Measurements from ENCODE around the gene FOXD4L6. TPM values are rescaled to one million over a fixed set of nuclear protein-coding genes. Genes with fewer than 3 reads are reported as not detected.
"Not testable (repeated sequence)": the region's sequence is repeated elsewhere in the genome, so short reads cannot be mapped to it uniquely, and the experiment has no call there.

Gene FOXD4L6
- total and polyA plus RNA-seq, 10 of the 15 experiments (the other 5 are each of a cell fraction or from before 2014, with no cell fraction given): 0.04 TPM; not detected in 9

DNA sequence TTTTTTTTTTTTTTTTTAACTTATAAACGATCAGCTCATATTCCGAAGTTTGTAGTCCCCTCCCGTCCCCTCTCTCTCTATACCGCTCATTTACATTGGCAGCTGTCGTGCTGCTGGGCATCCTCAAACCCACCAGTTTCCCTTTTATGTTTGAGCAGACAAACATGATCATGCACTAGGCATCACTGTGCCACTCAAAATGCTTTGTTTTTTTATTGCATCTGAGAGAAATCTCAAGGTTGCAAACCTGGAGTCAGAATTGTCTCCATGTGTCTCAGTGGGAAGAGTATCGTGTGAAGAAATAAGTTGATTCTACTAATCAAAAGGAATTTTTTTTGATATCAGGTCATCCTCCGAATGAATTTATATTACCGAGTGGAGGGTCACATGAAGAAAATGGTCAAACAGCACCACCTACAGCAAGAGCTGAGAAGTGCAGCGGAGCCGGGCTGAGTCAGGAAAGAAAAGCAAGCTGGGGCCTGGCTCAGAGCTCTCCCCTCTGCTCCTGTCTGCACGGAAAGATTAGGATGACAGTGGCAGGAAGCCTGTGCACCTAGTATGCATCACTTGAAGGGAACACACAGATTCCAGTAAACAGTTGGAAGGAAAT is 39.9 kb downstream of the FOXD4L6 start:
- H3K27me3 ChIP-seq (replicated peaks in 1 of 2; ENCODE audit: control insufficient read depth in 2 of 2, insufficient read depth in 2 of 2, low read length in 1 of 2); H3K4me2 ChIP-seq (ENCODE audit: control insufficient read depth, insufficient read depth); H3K4me1 ChIP-seq (ENCODE audit: control insufficient read depth, insufficient read depth, low read length); H3K9me3 ChIP-seq (replicated peaks; ENCODE audit: control insufficient read depth, insufficient read depth, low read length); RAD21 ChIA-PET (ENCODE audit: unreplicated experiment); H3K4me3 ChIP-seq; DNase-seq (ENCODE audit: low read depth, low spot score); H3K9ac ChIP-seq (ENCODE audit: control insufficient read depth, insufficient read depth, low read length); in situ Hi-C loops (cut with MboI); H4K20me1 ChIP-seq (ENCODE audit: control insufficient read depth, insufficient read depth); H3K36me3 ChIP-seq (ENCODE audit: control insufficient read depth in 2 of 2, insufficient read depth in 2 of 2, low read length in 1 of 2); BruUV-seq (replicated peaks); H3K79me2 ChIP-seq (ENCODE audit: control insufficient read depth, insufficient read depth, low read length); SMC1A ChIA-PET (ENCODE audit: uncharacterized antibody, unreplicated experiment); POLR2A ChIA-PET; intact Hi-C loops (cut with micrococcal nuclease; ENCODE audit: unreplicated experiment); H2AFZ ChIP-seq (ENCODE audit: control insufficient read depth, low read depth, low read length); FAIRE-seq; H3K27ac ChIP-seq (ENCODE audit: control insufficient read depth, insufficient read depth): not testable (repeated sequence)
- TF ChIP-seq, protein P1, sequence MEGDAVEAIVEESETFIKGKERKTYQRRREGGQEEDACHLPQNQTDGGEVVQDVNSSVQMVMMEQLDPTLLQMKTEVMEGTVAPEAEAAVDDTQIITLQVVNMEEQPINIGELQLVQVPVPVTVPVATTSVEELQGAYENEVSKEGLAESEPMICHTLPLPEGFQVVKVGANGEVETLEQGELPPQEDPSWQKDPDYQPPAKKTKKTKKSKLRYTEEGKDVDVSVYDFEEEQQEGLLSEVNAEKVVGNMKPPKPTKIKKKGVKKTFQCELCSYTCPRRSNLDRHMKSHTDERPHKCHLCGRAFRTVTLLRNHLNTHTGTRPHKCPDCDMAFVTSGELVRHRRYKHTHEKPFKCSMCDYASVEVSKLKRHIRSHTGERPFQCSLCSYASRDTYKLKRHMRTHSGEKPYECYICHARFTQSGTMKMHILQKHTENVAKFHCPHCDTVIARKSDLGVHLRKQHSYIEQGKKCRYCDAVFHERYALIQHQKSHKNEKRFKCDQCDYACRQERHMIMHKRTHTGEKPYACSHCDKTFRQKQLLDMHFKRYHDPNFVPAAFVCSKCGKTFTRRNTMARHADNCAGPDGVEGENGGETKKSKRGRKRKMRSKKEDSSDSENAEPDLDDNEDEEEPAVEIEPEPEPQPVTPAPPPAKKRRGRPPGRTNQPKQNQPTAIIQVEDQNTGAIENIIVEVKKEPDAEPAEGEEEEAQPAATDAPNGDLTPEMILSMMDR (IDR thresholded peaks at IDR 0.05 in 2 of 3, conservative IDR thresholded peaks at IDR 0.05 in 1 of 3; ENCODE audit: control insufficient read depth in 2 of 3, extremely low read depth in 1 of 3, insufficient read depth in 1 of 3, low read depth in 3 of 3, low read length in 3 of 3): peak in 2 of 3 experiments; percentile 15 to 33; a peak in 3 of 6 replicates
- TF ChIP-seq, protein P2, sequence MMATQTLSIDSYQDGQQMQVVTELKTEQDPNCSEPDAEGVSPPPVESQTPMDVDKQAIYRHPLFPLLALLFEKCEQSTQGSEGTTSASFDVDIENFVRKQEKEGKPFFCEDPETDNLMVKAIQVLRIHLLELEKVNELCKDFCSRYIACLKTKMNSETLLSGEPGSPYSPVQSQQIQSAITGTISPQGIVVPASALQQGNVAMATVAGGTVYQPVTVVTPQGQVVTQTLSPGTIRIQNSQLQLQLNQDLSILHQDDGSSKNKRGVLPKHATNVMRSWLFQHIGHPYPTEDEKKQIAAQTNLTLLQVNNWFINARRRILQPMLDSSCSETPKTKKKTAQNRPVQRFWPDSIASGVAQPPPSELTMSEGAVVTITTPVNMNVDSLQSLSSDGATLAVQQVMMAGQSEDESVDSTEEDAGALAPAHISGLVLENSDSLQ (IDR thresholded peaks at IDR 0.05): peak; percentile 23; the same call in 1 of the 2 replicates
- CTCF ChIA-PET: interaction anchor here (1.1 to 1.3 kb wide), 2 partner anchors 97 to 99 kb away, joined by 3 to 4 read pairs; no protein-coding TSS in a partner anchor
- peak; percentile 87 for ATAC-seq
- WGBS (ENCODE audit: insufficient coverage, insufficient replicate concordance, low lambda C conversion rate, missing lambda C conversion rate): 0% methylated on average over 7 of the region's 11 CpGs

DNA sequence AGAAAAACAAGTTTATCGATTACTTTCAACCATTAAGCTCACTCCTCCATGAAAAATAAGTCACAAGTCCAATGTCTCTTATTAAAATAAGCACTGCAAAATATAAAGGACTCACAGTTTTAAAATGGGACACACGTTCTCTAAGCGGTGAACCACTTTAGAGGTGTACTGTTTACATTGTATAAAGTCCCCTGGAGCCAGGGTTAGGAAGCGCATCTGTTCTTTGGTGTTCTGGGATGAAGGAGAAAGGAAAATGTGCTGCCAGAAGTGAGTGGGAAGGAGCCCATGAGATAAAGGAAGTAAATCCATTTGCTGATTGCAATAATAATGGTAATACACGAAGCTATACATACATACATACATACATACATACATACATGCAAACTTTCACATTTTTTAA is 40.6 kb downstream of the FOXD4L6 start:
- H3K79me2 ChIP-seq (ENCODE audit: control insufficient read depth, insufficient read depth, low read length); ATAC-seq; RAD21 ChIA-PET (ENCODE audit: unreplicated experiment); in situ Hi-C loops (cut with MboI); H3K4me1 ChIP-seq (ENCODE audit: control insufficient read depth, insufficient read depth, low read length); H3K36me3 ChIP-seq (ENCODE audit: control insufficient read depth in 2 of 2, insufficient read depth in 2 of 2, low read length in 1 of 2); H4K20me1 ChIP-seq (ENCODE audit: control insufficient read depth, insufficient read depth); H3K4me3 ChIP-seq; FAIRE-seq; H3K9me3 ChIP-seq (replicated peaks; ENCODE audit: control insufficient read depth, insufficient read depth, low read length); H3K4me2 ChIP-seq (ENCODE audit: control insufficient read depth, insufficient read depth); DNase-seq (ENCODE audit: low read depth, low spot score); intact Hi-C loops (cut with micrococcal nuclease; ENCODE audit: unreplicated experiment); H3K9ac ChIP-seq (ENCODE audit: control insufficient read depth, insufficient read depth, low read length); SMC1A ChIA-PET (ENCODE audit: uncharacterized antibody, unreplicated experiment); H2AFZ ChIP-seq (ENCODE audit: control insufficient read depth, low read depth, low read length); POLR2A ChIA-PET; H3K27me3 ChIP-seq (replicated peaks in 1 of 2; ENCODE audit: control insufficient read depth in 2 of 2, insufficient read depth in 2 of 2, low read length in 1 of 2); H3K27ac ChIP-seq (ENCODE audit: control insufficient read depth, insufficient read depth); BruUV-seq (replicated peaks): not testable (repeated sequence)
- WGBS (ENCODE audit: insufficient coverage, insufficient replicate concordance, low lambda C conversion rate, missing lambda C conversion rate): 58% methylated on average over 5 of the region's 5 CpGs
- CTCF ChIA-PET: interaction anchor here (1.1 to 1.3 kb wide), 2 partner anchors 96 to 98 kb away, joined by 3 to 4 read pairs; no protein-coding TSS in a partner anchor

DNA sequence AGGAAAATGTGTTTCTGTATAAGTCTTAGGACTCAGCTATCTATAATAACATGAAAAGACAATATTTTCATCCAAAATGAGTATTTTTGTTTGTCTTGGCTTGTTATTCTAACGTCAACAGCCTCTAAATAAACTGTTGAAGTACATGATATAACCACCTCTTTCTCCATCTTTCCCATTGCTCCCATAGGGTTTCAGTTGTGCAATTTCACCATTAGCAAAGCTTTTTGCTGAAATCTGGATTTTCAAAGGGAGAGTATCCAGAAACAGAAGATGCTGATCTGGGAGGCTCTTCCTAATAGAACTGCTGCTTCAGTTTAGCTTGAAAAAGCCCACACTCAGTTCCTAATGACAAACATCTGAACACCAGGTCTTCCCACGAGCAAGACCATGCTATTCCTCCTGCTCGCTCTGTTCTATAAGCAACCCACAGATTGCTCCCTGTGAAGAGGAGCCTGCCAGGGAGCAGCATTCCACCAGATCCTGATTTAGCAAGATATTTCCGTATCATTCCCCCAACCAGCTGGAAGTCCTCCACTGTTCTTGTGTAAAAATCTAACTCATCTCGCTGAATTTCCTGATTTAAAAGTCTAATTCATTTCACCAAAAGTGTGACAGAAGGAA is 41.2 kb downstream of the FOXD4L6 start:
- FAIRE-seq; DNase-seq (ENCODE audit: low read depth, low spot score); H3K27ac ChIP-seq (ENCODE audit: control insufficient read depth, insufficient read depth); H3K9ac ChIP-seq (ENCODE audit: control insufficient read depth, insufficient read depth, low read length); H3K27me3 ChIP-seq (replicated peaks in 1 of 2; ENCODE audit: control insufficient read depth in 2 of 2, insufficient read depth in 2 of 2, low read length in 1 of 2); SMC1A ChIA-PET (ENCODE audit: uncharacterized antibody, unreplicated experiment); in situ Hi-C loops (cut with MboI); POLR2A ChIA-PET; H2AFZ ChIP-seq (ENCODE audit: control insufficient read depth, low read depth, low read length); H3K36me3 ChIP-seq (ENCODE audit: control insufficient read depth in 2 of 2, insufficient read depth in 2 of 2, low read length in 1 of 2); H3K4me2 ChIP-seq (ENCODE audit: control insufficient read depth, insufficient read depth); intact Hi-C loops (cut with micrococcal nuclease; ENCODE audit: unreplicated experiment); RAD21 ChIA-PET (ENCODE audit: unreplicated experiment); H4K20me1 ChIP-seq (ENCODE audit: control insufficient read depth, insufficient read depth); BruUV-seq (replicated peaks); H3K79me2 ChIP-seq (ENCODE audit: control insufficient read depth, insufficient read depth, low read length); H3K4me3 ChIP-seq; H3K4me1 ChIP-seq (ENCODE audit: control insufficient read depth, insufficient read depth, low read length); H3K9me3 ChIP-seq (replicated peaks; ENCODE audit: control insufficient read depth, insufficient read depth, low read length); ATAC-seq: not testable (repeated sequence)
- 58% methylated on average over 4 of the region's 5 CpGs for WGBS (ENCODE audit: insufficient coverage, insufficient replicate concordance, low lambda C conversion rate, missing lambda C conversion rate)
- CTCF ChIA-PET: interaction anchor here (1.1 kb wide), 1 partner anchor 96 kb away, joined by 3 read pairs; no protein-coding TSS in a partner anchor
